ENCODE results near the gene EEPD1. TPM values are rescaled to one million over a fixed set of nuclear protein-coding genes. Genes with fewer than 3 reads are reported as not detected.

Gene EEPD1
- total and polyA plus RNA-seq, 10 donors = 7.7 to 23.4 (median 14.6) TPM

DNA sequence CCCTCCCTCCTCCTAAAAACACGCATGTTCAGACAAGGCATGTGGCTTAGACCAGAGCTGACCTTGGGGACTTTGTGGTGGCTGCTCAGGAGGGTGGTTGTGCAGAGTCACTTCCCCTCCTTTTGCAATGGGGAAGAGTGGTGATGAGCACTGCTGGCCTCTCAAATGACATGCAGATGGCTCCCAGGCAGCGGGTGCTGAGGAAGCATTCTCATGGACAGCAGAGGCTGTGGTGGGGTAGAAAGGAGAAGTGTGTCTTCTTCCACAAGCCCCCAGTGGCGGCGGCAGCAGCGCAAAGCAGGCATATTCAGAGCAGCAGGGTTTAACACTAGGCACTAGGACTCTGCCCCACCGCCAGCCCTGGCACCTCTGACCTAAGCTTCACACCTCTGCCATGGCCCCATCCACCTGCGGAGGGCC lies 130.7 kb downstream of the EEPD1 start:
- peak overlapping the region in 7 of 8 donors; percentile 74 to 91 (median 85) for H3K27ac ChIP-seq
- 30 to 52% (median 42%) methylated on average over 7 of the region's 7 CpGs for WGBS, 5 donors
- peak overlapping the region in 1 of 8 donors; percentile 53 for H3K4me3 ChIP-seq
- H3K4me1 ChIP-seq = peaks cover 35 to 85% (median 70%) of the 10 kb centered on the region in 6 donors
- peak; percentile 94 for DNase-seq
- intact Hi-C loops (cut with DNase I; ENCODE audit: low total_unique reads) = loop anchor here (10.0 kb wide), 1 partner anchor 129 kb away; the partner anchor contains the start of gene EEPD1
- H3K27me3 ChIP-seq (replicated peaks in 1 of 7) = peaks cover 0 to 3% (median 0%) of the 10 kb centered on the region in 7 donors
- no peaks in the 10 kb centered on the region for H3K36me3 ChIP-seq
- TF ChIP-seq POLR2A (IDR thresholded peaks at IDR 0.05) (no peak), CTCF (IDR thresholded peaks at IDR 0.05 in 8 of 11, conservative IDR thresholded peaks at IDR 0.05 in 3 of 11) (peak in 5 of 11 experiments; percentile 9 to 46 (median 34)), POLR2AphosphoS5 (IDR thresholded peaks at IDR 0.05) (peak; percentile 49 to 86 (median 82))
- H3K9me3 ChIP-seq = no peaks in the 10 kb centered on the region

DNA sequence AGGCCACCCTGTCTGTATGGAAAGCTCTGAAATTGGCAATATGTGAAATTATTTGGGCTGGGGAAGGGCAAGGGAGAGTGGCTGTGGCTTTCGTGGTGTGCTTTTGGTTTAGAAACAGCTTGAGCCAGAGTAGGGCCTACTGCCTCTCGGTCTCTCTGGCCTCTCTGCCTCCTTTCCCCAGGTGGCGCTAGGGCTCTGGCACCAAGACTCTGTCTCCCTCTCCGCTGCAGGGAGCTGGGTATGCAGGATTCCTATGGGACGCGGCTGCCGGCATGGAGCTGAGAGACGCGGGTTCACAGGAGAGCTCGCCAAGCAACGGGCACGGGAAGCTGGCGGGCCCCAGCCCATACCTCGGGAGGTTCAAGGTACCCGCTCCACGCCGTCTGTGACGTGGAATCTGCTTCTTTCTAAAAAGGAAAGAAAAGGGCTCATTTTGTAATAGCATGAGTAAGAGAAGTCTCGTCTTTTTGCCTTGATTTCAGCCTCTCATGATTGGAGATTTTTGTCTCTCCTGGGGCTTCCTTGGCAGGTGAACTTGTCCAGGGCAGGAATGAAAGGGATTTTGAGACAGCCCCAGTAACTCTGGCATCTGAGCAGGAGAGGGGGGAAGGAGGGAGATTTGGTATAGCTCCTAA lies 131.5 kb downstream of the EEPD1 start:
- Histone ChIP-seq H3K4me3 (peak overlapping the region in 1 of 8 donors; percentile 53), H3K36me3 (no peaks in the 10 kb centered on the region), H3K27me3 (replicated peaks in 1 of 7) (peaks cover 0 to 3% (median 0%) of the 10 kb centered on the region in 7 donors), H3K9me3 (no peaks in the 10 kb centered on the region), H3K27ac (peak overlapping the region in 7 of 8 donors; percentile 74 to 91 (median 85)), H3K4me1 (peaks cover 35 to 88% (median 70%) of the 10 kb centered on the region in 6 donors)
- intact Hi-C loops (cut with DNase I; ENCODE audit: low total_unique reads) = loop anchor here (10.0 kb wide), 1 partner anchor 130 kb away; the partner anchor contains the start of gene EEPD1
- TF ChIP-seq CTCF (IDR thresholded peaks at IDR 0.05 in 8 of 11, conservative IDR thresholded peaks at IDR 0.05 in 3 of 11) = no peak
- peak in 1 of 3 donors; percentile 14 for TF ChIP-seq POLR2AphosphoS5 (IDR thresholded peaks at IDR 0.05)
- no peak for TF ChIP-seq POLR2A (IDR thresholded peaks at IDR 0.05)
- DNase-seq = peak; percentile 84
- 71 to 90% (median 79%) methylated on average over 19 of the region's 19 CpGs for WGBS, 5 donors

GRCh38 chr7:36285276-36285675 lies 132.2 kb downstream of the EEPD1 start:
- Histone ChIP-seq H3K27me3 (replicated peaks in 1 of 7) (no peaks in the 10 kb centered on the region), H3K9me3 (no peaks in the 10 kb centered on the region), H3K27ac (peak overlapping the region in 5 of 8 donors; percentile 16 to 91 (median 85)), H3K4me3 (peak overlapping the region in 1 of 8 donors; percentile 14), H3K4me1 (peaks cover 35 to 90% (median 70%) of the 10 kb centered on the region in 6 donors), H3K36me3 (peaks cover 0 to 5% (median 0%) of the 10 kb centered on the region in 6 donors)
- TF ChIP-seq CTCF (IDR thresholded peaks at IDR 0.05 in 8 of 11, conservative IDR thresholded peaks at IDR 0.05 in 3 of 11) (no peak), POLR2AphosphoS5 (IDR thresholded peaks at IDR 0.05) (peak in 1 of 3 donors; percentile 8)
- DNase-seq = no peak
- 79 to 93% (median 85%) methylated on average over 7 to 9 of the region's 9 CpGs for WGBS, 5 donors
- intact Hi-C loops (cut with DNase I; ENCODE audit: low total_unique reads) = loop anchor here (10.0 kb wide), 1 partner anchor 130 kb away; the partner anchor contains the start of gene EEPD1

GRCh38 chr7:36286226-36286625 lies 133.2 kb downstream of the EEPD1 start:
- Histone ChIP-seq H3K4me3 (no peak overlapping the region), H3K4me1 (peaks cover 30 to 90% (median 68%) of the 10 kb centered on the region in 6 donors), H3K9me3 (no peaks in the 10 kb centered on the region), H3K27ac (peak overlapping the region in 6 of 8 donors; percentile 16 to 91 (median 70)), H3K36me3 (peaks cover 0 to 14% (median 0%) of the 10 kb centered on the region in 6 donors), H3K27me3 (replicated peaks in 1 of 7) (no peaks in the 10 kb centered on the region)
- TF ChIP-seq POLR2AphosphoS5 (IDR thresholded peaks at IDR 0.05) (peak in 2 of 3 donors; percentile 37 to 52), POLR2A (IDR thresholded peaks at IDR 0.05) (no peak)
- intact Hi-C loops (cut with DNase I; ENCODE audit: low total_unique reads) = loop anchor here (10.0 kb wide), 1 partner anchor 131 kb away; the partner anchor contains the start of gene EEPD1
- WGBS, 5 donors = 19 to 31% (median 26%) methylated on average over 2 of the region's 2 CpGs; no CpG with 5 or more reads in 1 of the 5 donors
- no peak for DNase-seq

Data from spleen (tissue), 11 donors.